ENCODE measurements around the gene STRA6.

The STRA6 gene

GRCh38 chr15:74243431-74243830 lies 40.8 kb upstream of the STRA6 start:
- Histone ChIP-seq H3K79me2 (ENCODE audit: insufficient read depth, low read length) (no peaks in the 10 kb centered on the region), H3K36me3 (ENCODE audit: insufficient read depth, low read length) (no peaks in the 10 kb centered on the region), H3K9me3 (ENCODE audit: insufficient read depth, low read depth, low read length) (no peaks in the 10 kb centered on the region), H3K9me2 (replicated peaks; ENCODE audit: low read depth, low read length) (no peaks in the 10 kb centered on the region), H2AFZ (ENCODE audit: low read length) (no peak overlapping the region), H3K4me1 (ENCODE audit: insufficient read depth, low read length, poor library complexity, severe bottlenecking) (peaks cover 18% of the 10 kb centered on the region), H3K27me3 (ENCODE audit: insufficient read depth, low read length, poor library complexity, severe bottlenecking) (no peaks in the 10 kb centered on the region), H3K4me2 (ENCODE audit: low read depth, low read length, poor library complexity, severe bottlenecking) (no peak overlapping the region), H3F3A (ENCODE audit: low read depth) (no peaks in the 10 kb centered on the region), H3K4me3 (ENCODE audit: low read length, poor library complexity, severe bottlenecking) (no peak overlapping the region), H3K9ac (ENCODE audit: low read depth, low read length, poor library complexity, severe bottlenecking) (no peak overlapping the region), H4K20me1 (ENCODE audit: insufficient read depth, low read length, poor library complexity, severe bottlenecking) (no peaks in the 10 kb centered on the region)
- TF ChIP-seq EZH2phosphoT487 (IDR thresholded peaks at IDR 0.05; ENCODE audit: borderline replicate concordance) (no peak), CTCF (conservative IDR thresholded peaks at IDR 0.05; ENCODE audit: low read length) (no peak)

GRCh38 chr15:74242441-74243185 lies 40.0 kb upstream of the STRA6 start:
- no peaks in the 10 kb centered on the region for H3F3A ChIP-seq (ENCODE audit: low read depth)
- no peak overlapping the region for H2AFZ ChIP-seq (ENCODE audit: low read length)
- H3K4me2 ChIP-seq (ENCODE audit: low read depth, low read length, poor library complexity, severe bottlenecking): no peak overlapping the region
- no peaks in the 10 kb centered on the region for H4K20me1 ChIP-seq (ENCODE audit: insufficient read depth, low read length, poor library complexity, severe bottlenecking)
- no peak overlapping the region for H3K9ac ChIP-seq (ENCODE audit: low read depth, low read length, poor library complexity, severe bottlenecking)
- H3K4me1 ChIP-seq (ENCODE audit: insufficient read depth, low read length, poor library complexity, severe bottlenecking): peaks cover 18% of the 10 kb centered on the region
- H3K36me3 ChIP-seq (ENCODE audit: insufficient read depth, low read length): no peaks in the 10 kb centered on the region
- H3K9me2 ChIP-seq (replicated peaks; ENCODE audit: low read depth, low read length): no peaks in the 10 kb centered on the region
- no peaks in the 10 kb centered on the region for H3K27me3 ChIP-seq (ENCODE audit: insufficient read depth, low read length, poor library complexity, severe bottlenecking)
- no peaks in the 10 kb centered on the region for H3K9me3 ChIP-seq (ENCODE audit: insufficient read depth, low read depth, low read length)
- H3K4me3 ChIP-seq (ENCODE audit: low read length, poor library complexity, severe bottlenecking): no peak overlapping the region
- no peak for TF ChIP-seq EZH2phosphoT487 (IDR thresholded peaks at IDR 0.05; ENCODE audit: borderline replicate concordance)
- TF ChIP-seq CTCF (conservative IDR thresholded peaks at IDR 0.05; ENCODE audit: low read length): no peak
- no peaks in the 10 kb centered on the region for H3K79me2 ChIP-seq (ENCODE audit: insufficient read depth, low read length)

- no peak overlapping the region for H2AFZ ChIP-seq (ENCODE audit: low read length)
- H3F3A ChIP-seq (ENCODE audit: low read depth): no peaks in the 10 kb centered on the region
- H3K27me3 ChIP-seq (ENCODE audit: insufficient read depth, low read length, poor library complexity, severe bottlenecking): no peaks in the 10 kb centered on the region
- TF ChIP-seq CTCF (conservative IDR thresholded peaks at IDR 0.05; ENCODE audit: low read length) (no peak), EZH2phosphoT487 (IDR thresholded peaks at IDR 0.05; ENCODE audit: borderline replicate concordance) (no peak)
- H3K79me2 ChIP-seq (ENCODE audit: insufficient read depth, low read length): no peaks in the 10 kb centered on the region
- H3K9ac ChIP-seq (ENCODE audit: low read depth, low read length, poor library complexity, severe bottlenecking): no peak overlapping the region
- H4K20me1 ChIP-seq (ENCODE audit: insufficient read depth, low read length, poor library complexity, severe bottlenecking): no peaks in the 10 kb centered on the region
- H3K4me3 ChIP-seq (ENCODE audit: low read length, poor library complexity, severe bottlenecking): no peak overlapping the region
- no peak overlapping the region for H3K4me2 ChIP-seq (ENCODE audit: low read depth, low read length, poor library complexity, severe bottlenecking)
- no peaks in the 10 kb centered on the region for H3K9me3 ChIP-seq (ENCODE audit: insufficient read depth, low read depth, low read length)
- no peaks in the 10 kb centered on the region for H3K9me2 ChIP-seq (replicated peaks; ENCODE audit: low read depth, low read length)
- peaks cover 18% of the 10 kb centered on the region for H3K4me1 ChIP-seq (ENCODE audit: insufficient read depth, low read length, poor library complexity, severe bottlenecking)
- no peaks in the 10 kb centered on the region for H3K36me3 ChIP-seq (ENCODE audit: insufficient read depth, low read length)
Measured at GRCh38 chr15:74240897-74241614, 38.5 kb upstream of the STRA6 start.
